ENCODE measurements around the gene LSM6.

Gene LSM6

GRCh38 chr4:146190456-146190855 is 14.9 kb downstream of the LSM6 start:
- Histone ChIP-seq H3K27ac (replicated peaks) (no peak overlapping the region), H3K4me3 (replicated peaks; ENCODE audit: insufficient read depth, low read length) (no peak overlapping the region), H3K27me3 (ENCODE audit: insufficient read depth, poor library complexity, severe bottlenecking) (no peaks in the 10 kb centered on the region)
- DNase-seq (ENCODE audit: low read depth in 1 of 2, low spot score in 1 of 2), result no peak
- TF ChIP-seq POLR2AphosphoS5 (IDR thresholded peaks at IDR 0.05; ENCODE audit: low read depth) (no peak), GABPA (IDR thresholded peaks at IDR 0.05; ENCODE audit: low read depth) (no peak), SPI1 (IDR thresholded peaks at IDR 0.05; ENCODE audit: borderline replicate concordance, low read depth) (no peak), CTCF (IDR thresholded peaks at IDR 0.05; ENCODE audit: insufficient read depth, low read length) (no peak), REST (IDR thresholded peaks at IDR 0.05; ENCODE audit: insufficient replicate concordance, low read depth) (no peak)

- Histone ChIP-seq H3K27ac (replicated peaks) (no peak overlapping the region), H3K27me3 (ENCODE audit: insufficient read depth, poor library complexity, severe bottlenecking) (no peaks in the 10 kb centered on the region), H3K4me3 (replicated peaks; ENCODE audit: insufficient read depth, low read length) (no peak overlapping the region)
- TF ChIP-seq SPI1 (IDR thresholded peaks at IDR 0.05; ENCODE audit: borderline replicate concordance, low read depth), result no peak
- no peak for TF ChIP-seq CTCF (IDR thresholded peaks at IDR 0.05; ENCODE audit: insufficient read depth, low read length)
- no peak for TF ChIP-seq REST (IDR thresholded peaks at IDR 0.05; ENCODE audit: insufficient replicate concordance, low read depth)
- TF ChIP-seq GABPA (IDR thresholded peaks at IDR 0.05; ENCODE audit: low read depth), result no peak
- TF ChIP-seq POLR2AphosphoS5 (IDR thresholded peaks at IDR 0.05; ENCODE audit: low read depth), result no peak
- no peak for DNase-seq (ENCODE audit: low read depth in 1 of 2, low spot score in 1 of 2)
These were observed 16.4 kb downstream of the LSM6 start for GRCh38 chr4:146191766-146192458.

GRCh38 chr4:146193628-146194027 is 18.1 kb downstream of the LSM6 start:
- no peaks in the 10 kb centered on the region for H3K27me3 ChIP-seq (ENCODE audit: insufficient read depth, poor library complexity, severe bottlenecking)
- no peak for TF ChIP-seq REST (IDR thresholded peaks at IDR 0.05; ENCODE audit: insufficient replicate concordance, low read depth)
- no peak for TF ChIP-seq GABPA (IDR thresholded peaks at IDR 0.05; ENCODE audit: low read depth)
- TF ChIP-seq SPI1 (IDR thresholded peaks at IDR 0.05; ENCODE audit: borderline replicate concordance, low read depth), result no peak
- no peak overlapping the region for H3K27ac ChIP-seq (replicated peaks)
- DNase-seq (ENCODE audit: low read depth in 1 of 2, low spot score in 1 of 2), result no peak
- H3K4me3 ChIP-seq (replicated peaks; ENCODE audit: insufficient read depth, low read length), result no peak overlapping the region

Data from HL-60 (cell line).